ENCODE results near the gene GGTLC1. TPM values are rescaled to one million over a fixed set of nuclear protein-coding genes. Genes with fewer than 3 reads are reported as not detected.

GGTLC1 gene
- total and polyA plus RNA-seq, 2 of the 8 experiments (the other 6 are each of a cell fraction or from before 2014, with no cell fraction given): not detected

DNA sequence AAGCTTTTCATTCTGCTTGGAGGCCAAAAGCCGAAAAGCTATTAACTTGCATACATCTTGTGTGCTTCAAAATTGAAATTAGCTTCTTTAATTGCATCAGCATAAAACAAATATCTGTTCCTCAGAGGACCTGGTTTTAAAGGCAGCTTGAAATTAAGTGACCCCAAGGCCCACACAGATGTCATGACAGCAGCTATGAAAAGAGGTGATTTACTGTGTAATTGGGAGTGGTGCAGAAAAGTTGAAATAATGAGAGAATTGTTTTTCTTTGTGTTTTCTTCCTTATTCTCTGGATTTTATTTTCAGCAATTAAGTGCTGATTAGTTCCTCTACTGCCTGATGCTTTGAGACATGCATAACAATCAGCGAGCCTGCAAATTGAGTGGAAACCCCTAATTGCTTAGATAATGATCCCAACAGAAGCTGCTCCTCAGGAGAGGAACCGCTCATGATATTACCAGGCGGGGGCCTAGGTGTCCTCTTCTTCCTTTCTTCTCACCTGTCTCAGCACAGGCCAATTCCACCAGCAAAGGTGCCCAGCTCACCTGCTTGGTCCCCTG lies 34.1 kb upstream of the GGTLC1 start:
- no peak overlapping the region for H2BK5ac ChIP-seq (ENCODE audit: low read depth, low read length)
- no peaks in the 10 kb centered on the region; the same call in 1 of the 2 replicates for H3K79me1 ChIP-seq (ENCODE audit: low read depth, low read length)
- POLR2A ChIA-PET (ENCODE audit: partially characterized antibody): no interaction called here
- H3K4me2 ChIP-seq (ENCODE audit: insufficient read depth in 1 of 2, low read depth in 2 of 2, low read length in 2 of 2): no peak overlapping the region
- H3K27me3 ChIP-seq (replicated peaks in 1 of 4; ENCODE audit: control insufficient read depth in 3 of 4, extremely low read depth in 1 of 4, insufficient read depth in 3 of 4, low read length in 3 of 4): no peaks in the 10 kb centered on the region
- H3K4me3 ChIP-seq (ENCODE audit: extremely low read depth in 1 of 4, insufficient read depth in 2 of 4, low read depth in 3 of 4, low read length in 4 of 4): no peak overlapping the region
- no peak overlapping the region for H4K8ac ChIP-seq (ENCODE audit: extremely low read depth, insufficient read depth, low read length)
- WGBS, 2 experiments (ENCODE audit: extremely low coverage in 1 of 2, insufficient coverage in 1 of 2, insufficient read length in 1 of 2, insufficient replicate concordance in 2 of 2, low coverage in 1 of 2, low lambda C conversion rate in 2 of 2, missing lambda C conversion rate in 1 of 2): 89% methylated on average over 4 of the region's 4 CpGs; no CpG with 5 or more reads in 1 of the 2 experiments
- CTCF ChIA-PET (ENCODE audit: partially characterized antibody): interaction anchor here (0.8 to 2.1 kb wide), 4 partner anchors 13 to 40 kb away, joined by 3 to 5 read pairs (median 4); no protein-coding TSS in a partner anchor
- no peaks in the 10 kb centered on the region; a peak in 1 of 7 replicates for H3K4me1 ChIP-seq (replicated peaks in 1 of 4; ENCODE audit: control insufficient read depth in 3 of 4, insufficient read depth in 4 of 4, low read length in 3 of 4)
- FAIRE-seq: no peak
- no peaks in the 10 kb centered on the region for H4K20me1 ChIP-seq (replicated peaks in 1 of 2; ENCODE audit: control insufficient read depth in 1 of 2, insufficient read depth in 2 of 2, low read length in 2 of 2)
- no peak for DNase-seq (ENCODE audit: low read depth in 1 of 2, low spot score in 2 of 2)
- no peak overlapping the region for H2BK20ac ChIP-seq (ENCODE audit: low read length)
- no peaks in the 10 kb centered on the region for H3K23me2 ChIP-seq (ENCODE audit: low read depth, low read length)
- no peak overlapping the region for H3K4ac ChIP-seq (replicated peaks; ENCODE audit: insufficient read length, low read depth, low read length)
- no peak overlapping the region for H2AFZ ChIP-seq (ENCODE audit: low read length)
- no peak overlapping the region for H3K23ac ChIP-seq (ENCODE audit: insufficient read length)
- H2BK120ac ChIP-seq (replicated peaks; ENCODE audit: low read depth, low read length): no peak overlapping the region
- H2AK5ac ChIP-seq (ENCODE audit: low read depth, low read length): no peak overlapping the region
- TF ChIP-seq PHF8 (conservative IDR thresholded peaks at IDR 0.05; ENCODE audit: low read depth, low read length) (no peak), BACH1 (IDR thresholded peaks at IDR 0.05; ENCODE audit: low read length) (no peak), EGR1 (IDR thresholded peaks at IDR 0.05; ENCODE audit: borderline replicate concordance, low read depth, low read length) (no peak), HDAC6 (IDR thresholded peaks at IDR 0.05; ENCODE audit: low read depth, low read length) (no peak), CHD1 (IDR thresholded peaks at IDR 0.05; ENCODE audit: low read depth, low read length) (no peak), RNF2 (IDR thresholded peaks at IDR 0.05; ENCODE audit: borderline replicate concordance, low read depth, low read length, missing control alignments, poor library complexity, severe bottlenecking) (no peak), ZNF274 (IDR thresholded peaks at IDR 0.05; ENCODE audit: borderline replicate concordance, extremely low read depth, low read length) (no peak), POLR2A (IDR thresholded peaks at IDR 0.05; ENCODE audit: control extremely low read depth in 1 of 2, low read depth in 2 of 2, low read length in 2 of 2) (no peak), USF2 (IDR thresholded peaks at IDR 0.05; ENCODE audit: low read length) (no peak)
- no peak overlapping the region for H4K5ac ChIP-seq (ENCODE audit: insufficient read length, low read depth, low read length)
- no peak overlapping the region for H3K27ac ChIP-seq (ENCODE audit: low read depth, low read length)
- H3K18ac ChIP-seq (ENCODE audit: extremely low read depth, low read length): no peak overlapping the region
- no peak overlapping the region for H3K9ac ChIP-seq (replicated peaks in 1 of 4; ENCODE audit: extremely low read depth in 1 of 4, low read depth in 3 of 4, low read length in 3 of 4)
- no peaks in the 10 kb centered on the region for H3K79me2 ChIP-seq (ENCODE audit: control insufficient read depth in 1 of 2, insufficient read depth in 2 of 2, low read length in 2 of 2)
- H4K91ac ChIP-seq (replicated peaks; ENCODE audit: insufficient read length, low read length): no peak overlapping the region
- H3K56ac ChIP-seq (replicated peaks; ENCODE audit: insufficient read length, low read depth, low read length): no peak overlapping the region
- H2BK12ac ChIP-seq (ENCODE audit: low read depth, low read length): no peak overlapping the region
- no peaks in the 10 kb centered on the region for H3K36me3 ChIP-seq (ENCODE audit: control insufficient read depth in 2 of 4, insufficient read depth in 4 of 4, low read length in 3 of 4)
- no peak overlapping the region for H2BK15ac ChIP-seq (ENCODE audit: low read length)
- H3K14ac ChIP-seq (ENCODE audit: insufficient read length): no peak overlapping the region
- no peaks in the 10 kb centered on the region for H3K9me3 ChIP-seq (ENCODE audit: insufficient read depth in 2 of 2, low read depth in 1 of 2, low read length in 1 of 2)

Data from H1 (cell line).